HFFc6 (cell line): ENCODE data around the gene ACTRT2. TPM values are rescaled to one million over a fixed set of nuclear protein-coding genes. Genes with fewer than 3 reads are reported as not detected.

Source experiments
- DNase-seq: peaks from one replicate; pipeline ENCODE4 v3.0.0-alpha.2; 2018
- H3K27ac Mint-ChIP-seq: 2 replicates; pipeline ENCODE4 v1.8.0; 2020; ENCODE audit warnings: mild to moderate bottlenecking, mixed read lengths
- H3K27me3 Mint-ChIP-seq: 2 replicates; pipeline ENCODE4 v1.8.0; 2021; ENCODE audit warnings: mild to moderate bottlenecking, moderate library complexity, mixed read lengths; ENCODE audit not compliant: insufficient read depth
- H3K36me3 Mint-ChIP-seq: 2 replicates; pipeline ENCODE4 v1.8.0; 2021; ENCODE audit warnings: low read depth, mixed read lengths
- H3K4me1 Mint-ChIP-seq: 2 replicates; pipeline ENCODE4 v1.8.0; 2020; ENCODE audit warnings: low read depth, mixed read lengths
- H3K4me3 Mint-ChIP-seq: 2 replicates; pipeline ENCODE4 v1.8.0; 2020; ENCODE audit warnings: mild to moderate bottlenecking, moderate library complexity, mixed read lengths
- H3K9me3 Mint-ChIP-seq: 2 replicates; pipeline ENCODE4 v1.8.0; 2020; ENCODE audit warnings: mild to moderate bottlenecking, mixed read lengths
- CTCF ChIP-seq: fragments of 200-600 bp; sonication (generic); IDR thresholded peaks from 2 replicates; pipeline ENCODE4 v1.5.0; 2021; ENCODE audit warnings: antibody characterized with exemption, mild to moderate bottlenecking
- total RNA-seq, 6 experiments: library from RNA; stranded (reverse); fragmentation: NEBNext Ultra II Directional; extraction: Animal tissue kit (Norgen Biotek cat#: 25700); gene quantifications; 2 replicates in 1 of 6; 3 replicates in 5 of 6; pipeline ENCODE4 v1.2.3, GENCODE V29; 2021

The ACTRT2 gene
- total RNA-seq, 6 experiments from 2014 or later: not detected

GRCh38 chr1:3024019-3024418, 2.8 kb downstream of the ACTRT2 start:
- no peak for DNase-seq
- Mint-ChIP-seq H3K27ac (no peak overlapping the region), H3K36me3 (peaks cover 3% of the 10 kb centered on the region; the same call in 1 of the 2 replicates), H3K27me3 (no peaks in the 10 kb centered on the region; the same call in 1 of the 2 replicates), H3K9me3 (peaks cover 16% of the 10 kb centered on the region), H3K4me1 (no peaks in the 10 kb centered on the region), H3K4me3 (no peak overlapping the region)
- TF ChIP-seq CTCF: peak; percentile 37; the same call in 1 of the 2 replicates

GRCh38 chr1:3024588-3024987, 3.3 kb downstream of the ACTRT2 start:
- no peaks in the 10 kb centered on the region for H3K4me1 Mint-ChIP-seq
- DNase-seq: no peak
- H3K27me3 Mint-ChIP-seq: no peaks in the 10 kb centered on the region; the same call in 1 of the 2 replicates
- H3K27ac Mint-ChIP-seq: no peak overlapping the region
- H3K4me3 Mint-ChIP-seq: no peak overlapping the region
- peaks cover 16% of the 10 kb centered on the region for H3K9me3 Mint-ChIP-seq
- no peak for TF ChIP-seq CTCF
- H3K36me3 Mint-ChIP-seq: peaks cover 3% of the 10 kb centered on the region; the same call in 1 of the 2 replicates

DNA sequence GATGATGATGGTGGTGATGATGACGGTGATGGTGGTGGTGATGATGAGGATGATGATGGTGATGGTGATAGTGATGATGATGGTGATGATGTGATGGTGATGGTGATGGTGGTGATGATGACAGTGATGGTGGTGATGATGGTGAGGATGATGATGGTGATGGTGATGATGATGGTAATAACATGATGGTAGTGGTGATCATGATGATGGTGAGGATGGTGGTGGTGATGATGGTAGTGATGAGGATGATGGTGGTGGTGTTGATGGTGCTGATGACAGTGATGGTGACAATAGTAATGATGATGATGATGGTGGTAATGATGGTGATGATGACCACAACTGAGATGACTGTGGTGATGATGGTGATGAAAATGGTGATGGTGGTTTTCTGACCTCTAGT, 4.9 kb downstream of the ACTRT2 start:
- TF ChIP-seq CTCF: no peak
- Mint-ChIP-seq H3K4me1 (no peaks in the 10 kb centered on the region), H3K27me3 (no peaks in the 10 kb centered on the region; the same call in 1 of the 2 replicates), H3K36me3 (no peaks in the 10 kb centered on the region), H3K4me3 (no peak overlapping the region), H3K27ac (no peak overlapping the region), H3K9me3 (peaks cover 9% of the 10 kb centered on the region; the same call in 1 of the 2 replicates)
- no peak for DNase-seq

DNA sequence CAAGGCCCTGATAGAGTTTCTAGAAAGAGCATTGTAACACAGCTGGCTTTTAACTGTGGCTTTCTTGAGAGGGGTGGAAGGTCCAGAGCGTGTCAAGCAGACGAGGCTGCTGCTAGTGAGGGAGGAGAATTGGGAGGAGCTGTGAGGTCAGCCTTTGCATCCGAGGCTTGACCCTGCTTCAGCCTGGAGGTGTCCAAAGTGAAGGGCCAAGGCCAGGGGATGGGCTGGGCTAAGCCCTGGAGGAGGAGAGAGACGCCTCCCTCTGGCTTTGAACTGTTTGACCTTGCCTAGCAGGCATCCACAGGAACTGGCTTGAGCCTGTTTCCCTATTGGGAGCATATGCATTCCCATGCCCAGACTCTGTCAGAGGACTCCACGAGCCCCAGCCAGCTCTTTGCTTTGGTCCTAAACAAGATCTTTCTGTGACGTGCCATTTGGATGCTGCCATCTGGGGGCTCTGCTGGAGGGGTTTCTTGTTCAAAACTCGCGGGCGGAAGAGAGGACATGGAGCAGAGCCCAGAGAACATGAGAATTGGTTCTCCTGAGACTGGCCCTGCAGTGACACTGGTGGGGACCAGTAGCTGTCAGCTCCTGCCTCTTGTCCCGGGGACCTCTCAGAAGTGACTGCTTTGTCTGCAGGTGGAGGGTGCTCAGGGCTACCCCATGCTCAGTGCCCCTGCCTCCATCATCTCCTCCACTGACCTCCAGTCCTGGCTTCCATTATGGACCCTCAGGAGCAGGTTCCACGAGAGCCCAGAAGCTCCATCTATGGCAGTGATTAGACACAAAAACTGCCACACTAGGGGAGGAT, 5.5 kb downstream of the ACTRT2 start:
- Mint-ChIP-seq H3K4me1 (no peaks in the 10 kb centered on the region), H3K4me3 (no peak overlapping the region), H3K36me3 (no peaks in the 10 kb centered on the region), H3K9me3 (peaks cover 4% of the 10 kb centered on the region; the same call in 1 of the 2 replicates), H3K27me3 (no peaks in the 10 kb centered on the region; the same call in 1 of the 2 replicates), H3K27ac (no peak overlapping the region)
- no peak for DNase-seq
- TF ChIP-seq CTCF: no peak

GRCh38 chr1:3027611-3028371, 6.5 kb downstream of the ACTRT2 start:
- no peak overlapping the region for H3K4me3 Mint-ChIP-seq
- no peak overlapping the region for H3K27ac Mint-ChIP-seq
- H3K36me3 Mint-ChIP-seq: no peaks in the 10 kb centered on the region
- no peak for DNase-seq
- H3K4me1 Mint-ChIP-seq: no peaks in the 10 kb centered on the region
- H3K9me3 Mint-ChIP-seq: peaks cover 8% of the 10 kb centered on the region; the same call in 1 of the 2 replicates
- no peaks in the 10 kb centered on the region; the same call in 1 of the 2 replicates for H3K27me3 Mint-ChIP-seq
- TF ChIP-seq CTCF: no peak
